HG03139 (cell line): Measurements from ENCODE around the gene HIPK2.

Experiments used
- ATAC-seq: cut with Tn5 transposase; IDR thresholded peaks from one replicate; pipeline ENCODE4 v1.9.1; 2021; ENCODE audit not compliant: unreplicated experiment

The HIPK2 gene

GRCh38 chr7:139574618-139575337 is 203.0 kb downstream of the HIPK2 start:
- no peak for ATAC-seq

- ATAC-seq = no peak
These were observed 203.9 kb downstream of the HIPK2 start for GRCh38 chr7:139573871-139574270.

DNA sequence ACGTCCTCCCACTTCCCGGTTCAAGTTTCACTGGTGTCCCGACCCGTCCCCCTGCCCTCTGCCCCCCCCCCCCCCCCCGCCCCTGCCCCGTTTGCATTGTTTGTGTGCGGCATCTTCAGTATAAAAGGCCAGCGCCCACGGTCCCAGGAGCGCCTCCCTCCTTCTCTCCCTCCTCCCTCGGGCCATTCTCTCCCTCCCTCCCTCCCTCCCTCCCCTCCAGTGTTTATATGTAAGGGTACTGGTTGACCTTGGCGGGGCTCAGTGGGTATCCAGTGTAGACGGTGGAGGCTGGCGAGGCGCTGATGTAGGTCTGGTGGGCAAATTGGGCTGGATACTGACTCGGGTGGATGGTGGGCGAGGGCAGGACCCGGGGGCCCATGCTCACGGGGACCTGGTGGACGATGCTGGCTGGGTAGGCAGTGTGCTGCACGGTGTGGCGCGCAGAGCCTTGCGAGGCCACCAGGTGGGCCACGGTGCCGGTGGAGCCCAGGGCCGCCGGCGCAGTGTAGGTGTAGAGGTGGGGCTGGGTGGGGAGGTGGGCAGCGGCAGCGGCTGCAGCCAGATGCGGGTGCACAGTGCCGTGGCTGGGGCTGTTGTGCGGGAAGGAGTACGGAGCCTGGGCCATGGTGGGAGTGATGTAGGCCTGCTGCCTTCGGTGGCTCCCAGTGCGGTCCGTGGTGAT is 205.0 kb downstream of the HIPK2 start:
- ATAC-seq = no peak

DNA sequence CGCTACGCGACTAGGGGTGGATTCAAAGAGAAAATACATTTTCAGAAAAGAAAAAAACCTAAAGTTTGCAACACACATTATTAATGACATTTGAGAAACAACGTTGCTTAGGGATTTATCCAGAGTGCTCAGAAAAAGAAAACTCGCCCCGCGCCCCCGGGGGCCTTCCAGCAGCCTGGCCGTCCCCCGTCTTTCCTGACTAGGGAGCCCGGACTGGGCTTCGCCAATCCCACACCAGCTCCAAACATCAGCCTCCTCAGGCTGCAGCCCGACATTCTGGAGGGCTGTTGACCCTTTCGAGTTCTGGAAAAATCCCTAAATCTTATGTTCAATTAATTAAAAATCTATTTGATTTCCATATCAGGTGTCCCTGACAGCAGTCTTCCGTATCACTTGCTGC is 205.7 kb downstream of the HIPK2 start:
- ATAC-seq = no peak

DNA sequence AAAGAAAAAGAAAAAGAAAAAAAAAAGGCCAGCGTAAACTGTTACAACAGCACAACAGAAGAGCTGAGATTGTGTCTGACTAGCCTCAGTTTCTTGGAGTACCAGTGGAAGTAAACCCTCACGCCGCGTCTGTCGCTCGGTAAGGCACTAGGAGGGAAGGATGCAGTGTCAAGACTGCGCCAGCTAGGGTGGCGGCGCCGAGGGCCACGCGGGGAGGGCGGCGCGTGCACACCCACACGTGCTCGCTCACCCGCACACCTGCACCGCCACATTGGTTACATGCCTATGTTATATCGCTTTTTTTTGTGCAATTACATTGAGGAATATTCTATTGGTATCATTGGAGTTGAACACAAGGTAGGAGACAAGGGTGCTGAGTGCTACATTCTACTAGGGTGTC is 206.1 kb downstream of the HIPK2 start:
- ATAC-seq = no peak

GRCh38 chr7:139571190-139571589 is 206.6 kb downstream of the HIPK2 start:
- no peak for ATAC-seq

DNA sequence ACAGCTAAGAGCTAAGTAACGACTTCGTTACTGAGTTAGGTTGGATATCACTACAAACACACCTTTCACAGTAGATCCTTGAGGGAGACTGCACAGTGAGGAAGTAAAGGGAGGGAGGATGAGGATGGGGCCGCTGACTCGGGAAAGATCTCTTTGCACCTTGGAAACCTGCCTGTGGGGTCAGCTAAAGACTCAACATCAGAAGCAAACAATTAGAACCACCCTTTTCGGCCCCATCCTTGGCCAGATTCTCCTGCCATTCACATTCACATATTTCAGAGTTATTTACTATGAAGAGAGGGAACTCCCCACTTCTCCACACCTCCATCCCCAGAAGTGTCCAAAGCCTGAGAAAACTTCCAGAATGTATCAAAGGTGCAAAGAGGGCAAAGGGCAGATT is 207.2 kb downstream of the HIPK2 start:
- ATAC-seq = no peak

DNA sequence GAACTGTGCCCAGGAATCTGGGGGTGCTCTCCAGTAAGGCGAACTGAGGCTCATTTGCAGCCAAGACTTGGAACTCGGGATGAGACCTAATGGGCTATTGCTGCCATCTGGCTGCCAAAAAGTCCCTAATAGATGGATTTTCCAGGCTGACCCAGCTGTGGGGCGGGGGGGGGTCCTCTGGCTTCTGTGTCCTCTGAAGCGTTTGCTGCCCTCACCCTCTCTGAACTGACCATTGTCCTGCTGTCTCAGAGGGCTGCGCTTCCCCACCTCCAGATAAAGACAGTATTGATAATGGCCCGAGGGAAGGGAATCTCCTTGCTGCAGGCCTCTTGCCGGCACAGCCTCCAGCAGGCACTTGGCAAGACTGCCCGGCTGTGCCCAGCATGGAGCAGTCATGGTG is 207.7 kb downstream of the HIPK2 start:
- ATAC-seq = no peak

DNA sequence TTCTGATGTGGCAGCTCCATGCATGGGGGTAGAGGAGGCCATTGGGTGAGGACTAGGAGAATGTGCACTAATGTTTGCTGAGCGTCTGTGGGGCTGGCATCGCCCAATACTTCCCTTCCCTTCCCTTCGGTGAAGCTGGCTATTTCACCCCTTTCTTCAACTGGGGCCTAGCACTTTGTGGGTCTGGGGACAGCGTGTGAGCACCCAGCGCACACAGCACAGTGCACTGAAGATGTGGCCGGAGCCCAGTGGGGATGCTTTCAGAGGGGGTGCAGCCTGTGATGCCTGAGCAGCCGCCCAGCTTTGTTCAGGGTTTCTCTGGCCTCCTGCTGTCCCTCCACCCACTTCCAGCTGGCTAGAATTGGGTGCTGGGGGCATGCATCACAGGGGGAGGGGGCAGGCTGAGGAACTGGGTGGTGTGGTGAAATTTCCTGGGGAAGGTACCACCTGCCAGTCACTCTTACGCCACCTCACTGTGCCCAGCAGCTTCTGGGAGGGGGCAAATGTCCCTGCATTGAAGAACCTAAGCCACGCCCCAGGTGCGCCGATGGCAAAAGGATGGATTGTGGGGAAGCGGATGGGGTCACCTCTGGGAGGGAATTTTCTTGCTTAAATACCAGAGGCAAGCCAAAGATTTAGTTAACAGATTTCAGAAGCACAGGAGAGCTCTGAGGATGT is 208.8 kb downstream of the HIPK2 start:
- no peak for ATAC-seq

GRCh38 chr7:139568346-139568675 is 209.5 kb downstream of the HIPK2 start:
- no peak for ATAC-seq

GRCh38 chr7:139567647-139568345 is 210.0 kb downstream of the HIPK2 start:
- no peak for ATAC-seq

- ATAC-seq = no peak
These were observed 210.8 kb downstream of the HIPK2 start for GRCh38 chr7:139566736-139567646.

GRCh38 chr7:139566075-139566474 is 211.7 kb downstream of the HIPK2 start:
- ATAC-seq = no peak

GRCh38 chr7:139563856-139564255 is 213.9 kb downstream of the HIPK2 start:
- ATAC-seq = no peak

GRCh38 chr7:139562961-139563565 is 214.7 kb downstream of the HIPK2 start:
- ATAC-seq = no peak

DNA sequence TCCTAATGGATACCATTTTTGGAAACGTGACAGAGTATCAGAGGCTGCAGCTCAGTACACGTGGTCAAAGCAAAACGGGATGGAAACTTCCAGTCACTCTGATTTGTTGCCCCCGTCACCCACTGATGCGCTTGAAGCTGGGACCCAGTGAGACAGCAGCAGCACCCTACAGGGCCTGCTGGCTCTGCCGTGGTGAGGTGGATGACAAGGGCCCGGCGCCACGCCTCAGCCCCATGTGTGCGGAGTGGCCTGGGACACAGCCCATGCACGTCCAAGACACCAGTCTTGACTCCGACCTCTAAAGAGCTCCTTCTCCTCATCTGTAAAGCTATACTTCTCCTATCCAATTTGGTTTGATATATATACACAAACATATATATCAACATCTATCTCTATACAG is 215.3 kb downstream of the HIPK2 start:
- no peak for ATAC-seq

- ATAC-seq = no peak
These were observed 217.1 kb downstream of the HIPK2 start for GRCh38 chr7:139560678-139561077.

DNA sequence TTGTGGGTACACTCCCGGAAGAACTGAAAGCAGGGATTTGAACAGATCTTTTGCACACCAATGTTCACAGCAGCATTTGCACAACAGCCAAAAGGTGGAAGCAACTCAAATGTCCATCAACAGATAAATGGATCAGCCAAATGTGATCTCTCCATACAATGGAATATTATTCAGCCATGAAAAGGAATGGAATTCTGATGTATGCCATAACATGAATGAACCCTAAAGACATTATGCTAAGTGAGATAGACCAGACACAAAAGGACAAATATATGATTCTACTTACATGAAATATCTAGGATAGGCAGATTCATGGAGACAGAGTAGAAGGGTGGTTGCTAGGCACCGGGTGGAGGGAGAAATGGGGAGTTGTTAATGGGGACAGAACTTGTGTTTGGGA is 217.6 kb downstream of the HIPK2 start:
- ATAC-seq = no peak

GRCh38 chr7:139559364-139560105 is 218.3 kb downstream of the HIPK2 start:
- ATAC-seq = no peak
